Parathyroid adenoma (tissue), 2 donors: Measurements from ENCODE around the gene MYH14.

Experiments
- H2AFZ ChIP-seq: fragments of 300-600 bp; sonication (generic); one replicate; pipeline ENCODE4 v1.7.0; 2017; ENCODE audit warnings: antibody characterized with exemption, mild to moderate bottlenecking
- H3K27ac ChIP-seq: fragments of 300-600 bp; sonication (generic); one replicate; pipeline ENCODE4 v1.7.0; 2017
- H3K27me3 ChIP-seq: fragments of 300-600 bp; sonication (generic); one replicate; pipeline ENCODE4 v1.7.0; 2017; ENCODE audit warnings: low read length; ENCODE audit not compliant: control insufficient read depth, insufficient read depth
- H3K36me3 ChIP-seq: fragments of 300-600 bp; sonication (generic); one replicate; pipeline ENCODE4 v1.7.0; 2017; ENCODE audit warnings: low read length; ENCODE audit not compliant: control insufficient read depth, insufficient read depth
- H3K4me1 ChIP-seq: fragments of 300-600 bp; sonication (generic); one replicate; pipeline ENCODE4 v1.7.0; 2017; ENCODE audit warnings: control low read depth
- H3K4me2 ChIP-seq: fragments of 300-600 bp; sonication (generic); one replicate; pipeline ENCODE4 v1.7.0; 2017; ENCODE audit warnings: low read length
- H3K4me3 ChIP-seq: fragments of 300-600 bp; sonication (generic); one replicate; pipeline ENCODE4 v1.7.0; 2017; ENCODE audit warnings: low read depth, low read length
- H3K79me2 ChIP-seq: fragments of 300-600 bp; sonication (generic); one replicate; pipeline ENCODE4 v1.7.0; 2017; ENCODE audit warnings: control low read depth
- H3K9ac ChIP-seq: fragments of 300-600 bp; sonication (generic); one replicate; pipeline ENCODE4 v1.7.0; 2017; ENCODE audit warnings: mild to moderate bottlenecking
- H3K9me3 ChIP-seq: fragments of 300-600 bp; sonication (generic); one replicate; pipeline ENCODE4 v1.7.0; 2017; ENCODE audit warnings: low read length; ENCODE audit not compliant: control insufficient read depth
- TF ChIP-seq, protein P1 (sequence below): fragments of 300-600 bp; sonication (generic); IDR thresholded peaks from one replicate; pipeline ENCODE4 v1.7.0; 2017; ENCODE audit warnings: antibody characterized with exemption, mild to moderate bottlenecking
- donor health status: primary hyperparathyroidism.

MYH14 gene

DNA sequence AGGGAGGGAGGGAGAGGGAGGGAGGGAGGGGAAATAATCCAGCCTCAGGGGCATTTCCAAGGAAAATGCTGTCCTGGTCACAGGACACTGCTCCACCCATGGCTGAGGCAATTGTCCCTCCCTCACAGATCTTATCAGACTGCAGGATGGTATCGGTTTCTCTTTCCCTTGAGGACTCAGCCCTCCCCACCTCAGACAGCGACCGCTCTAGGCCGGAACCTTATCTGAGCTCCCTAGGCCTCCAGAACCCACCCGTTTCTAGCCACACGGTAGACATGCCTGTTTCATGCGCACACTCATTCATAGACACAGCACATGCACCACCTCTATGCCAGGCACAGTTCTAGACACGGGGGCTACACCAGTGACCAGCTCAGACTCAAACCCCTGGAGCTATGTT is 30.3 kb upstream of the MYH14 start:
- no peaks in the 10 kb centered on the region for H3K27me3 ChIP-seq
- H3K27ac ChIP-seq, result peak overlapping the region; percentile 11
- peak overlapping the region; percentile 16 for H3K4me3 ChIP-seq
- no peaks in the 10 kb centered on the region for H3K9me3 ChIP-seq
- H3K36me3 ChIP-seq, result no peaks in the 10 kb centered on the region
- peak overlapping the region; percentile 65 for H2AFZ ChIP-seq
- H3K4me1 ChIP-seq, result peaks cover 5% of the 10 kb centered on the region
- peak overlapping the region; percentile 67 for H3K4me2 ChIP-seq
- TF ChIP-seq, protein P1, sequence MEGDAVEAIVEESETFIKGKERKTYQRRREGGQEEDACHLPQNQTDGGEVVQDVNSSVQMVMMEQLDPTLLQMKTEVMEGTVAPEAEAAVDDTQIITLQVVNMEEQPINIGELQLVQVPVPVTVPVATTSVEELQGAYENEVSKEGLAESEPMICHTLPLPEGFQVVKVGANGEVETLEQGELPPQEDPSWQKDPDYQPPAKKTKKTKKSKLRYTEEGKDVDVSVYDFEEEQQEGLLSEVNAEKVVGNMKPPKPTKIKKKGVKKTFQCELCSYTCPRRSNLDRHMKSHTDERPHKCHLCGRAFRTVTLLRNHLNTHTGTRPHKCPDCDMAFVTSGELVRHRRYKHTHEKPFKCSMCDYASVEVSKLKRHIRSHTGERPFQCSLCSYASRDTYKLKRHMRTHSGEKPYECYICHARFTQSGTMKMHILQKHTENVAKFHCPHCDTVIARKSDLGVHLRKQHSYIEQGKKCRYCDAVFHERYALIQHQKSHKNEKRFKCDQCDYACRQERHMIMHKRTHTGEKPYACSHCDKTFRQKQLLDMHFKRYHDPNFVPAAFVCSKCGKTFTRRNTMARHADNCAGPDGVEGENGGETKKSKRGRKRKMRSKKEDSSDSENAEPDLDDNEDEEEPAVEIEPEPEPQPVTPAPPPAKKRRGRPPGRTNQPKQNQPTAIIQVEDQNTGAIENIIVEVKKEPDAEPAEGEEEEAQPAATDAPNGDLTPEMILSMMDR, result no peak
- no peak overlapping the region for H3K9ac ChIP-seq
- H3K79me2 ChIP-seq, result no peaks in the 10 kb centered on the region

DNA sequence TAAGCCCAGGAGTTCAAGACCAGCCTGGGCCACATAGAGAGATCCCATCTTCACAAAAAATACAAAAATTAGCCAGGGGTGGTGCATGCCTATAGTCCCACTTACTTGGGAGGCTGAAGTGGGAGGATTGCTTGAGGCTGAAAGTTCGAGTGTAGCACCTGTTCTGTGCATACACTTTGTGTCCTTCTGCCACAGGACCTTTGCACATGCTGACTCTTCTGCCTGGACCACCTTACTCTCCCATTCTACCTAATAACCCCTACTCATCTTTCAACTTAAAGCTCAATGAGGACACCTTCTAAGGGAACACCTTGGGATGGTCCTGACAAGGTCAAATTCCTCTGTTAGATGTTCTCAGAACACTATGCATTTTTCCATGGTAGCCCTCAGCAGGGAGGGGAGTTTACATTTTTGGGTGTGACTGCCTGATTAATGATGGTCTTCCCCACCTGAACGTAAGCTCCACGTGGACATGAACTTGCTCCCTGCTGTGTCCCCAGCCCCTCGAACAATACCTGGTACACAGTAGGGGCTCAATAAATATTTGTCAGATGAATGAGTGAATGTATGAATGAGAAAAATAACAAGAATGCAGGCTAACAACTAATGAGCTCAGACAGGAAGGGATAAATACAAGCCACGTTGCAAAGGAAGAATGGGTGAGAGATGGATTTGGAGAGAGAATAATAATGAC is 29.2 kb upstream of the MYH14 start:
- Histone ChIP-seq H3K79me2 (no peaks in the 10 kb centered on the region), H3K4me3 (no peak overlapping the region), H3K36me3 (no peaks in the 10 kb centered on the region), H2AFZ (no peak overlapping the region), H3K9ac (no peak overlapping the region), H3K27ac (no peak overlapping the region), H3K4me2 (no peak overlapping the region), H3K9me3 (no peaks in the 10 kb centered on the region), H3K27me3 (no peaks in the 10 kb centered on the region), H3K4me1 (peaks cover 5% of the 10 kb centered on the region)
- TF ChIP-seq, protein P1, result no peak

DNA sequence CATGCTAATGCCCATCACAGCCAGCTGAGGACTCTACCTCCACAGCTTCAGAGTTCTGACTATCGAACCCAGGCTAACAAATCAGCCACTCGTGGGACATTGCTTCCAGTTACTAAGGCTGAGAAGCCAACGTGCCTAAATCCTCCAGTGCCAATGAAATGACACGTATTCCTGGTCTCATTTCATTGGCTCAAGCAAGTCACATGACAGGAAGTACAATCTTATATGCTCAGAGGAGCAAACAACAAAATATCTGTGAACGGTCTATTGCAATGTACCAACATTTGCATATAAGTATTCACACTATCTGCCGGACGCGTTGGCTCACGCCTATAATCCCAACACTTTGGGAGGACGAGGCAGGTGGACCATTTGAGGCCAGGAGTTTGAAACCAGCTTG is 27.5 kb upstream of the MYH14 start:
- no peak overlapping the region for H2AFZ ChIP-seq
- no peaks in the 10 kb centered on the region for H3K36me3 ChIP-seq
- no peaks in the 10 kb centered on the region for H3K79me2 ChIP-seq
- H3K4me1 ChIP-seq, result peaks cover 5% of the 10 kb centered on the region
- H3K4me2 ChIP-seq, result no peak overlapping the region
- H3K4me3 ChIP-seq, result no peak overlapping the region
- TF ChIP-seq, protein P1, result no peak
- H3K9me3 ChIP-seq, result no peaks in the 10 kb centered on the region
- H3K9ac ChIP-seq, result no peak overlapping the region
- no peak overlapping the region for H3K27ac ChIP-seq
- H3K27me3 ChIP-seq, result no peaks in the 10 kb centered on the region

DNA sequence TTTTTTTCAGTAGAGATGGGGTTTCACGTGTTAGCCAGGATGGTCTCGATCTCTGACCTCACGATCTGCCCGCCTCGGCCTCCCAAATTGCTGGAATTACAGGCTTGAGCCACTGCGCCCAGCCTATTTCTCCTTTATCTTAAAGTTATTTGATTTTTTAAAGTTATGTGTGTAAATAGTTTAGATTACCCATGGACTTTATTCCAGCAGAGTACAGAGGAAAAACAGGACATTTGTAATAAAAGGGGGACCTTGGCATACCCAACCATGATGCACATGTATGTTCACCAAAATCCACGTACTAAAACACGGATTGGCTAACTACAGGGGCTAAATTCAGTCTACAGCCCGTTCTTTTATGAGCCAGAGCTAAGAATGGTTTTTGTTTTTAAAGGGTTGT is 26.6 kb upstream of the MYH14 start:
- Histone ChIP-seq H3K9me3 (no peaks in the 10 kb centered on the region), H2AFZ (no peak overlapping the region), H3K4me2 (no peak overlapping the region), H3K36me3 (no peaks in the 10 kb centered on the region), H3K27ac (no peak overlapping the region), H3K79me2 (no peaks in the 10 kb centered on the region), H3K4me3 (no peak overlapping the region), H3K4me1 (peaks cover 5% of the 10 kb centered on the region), H3K9ac (no peak overlapping the region), H3K27me3 (no peaks in the 10 kb centered on the region)
- TF ChIP-seq, protein P1, result no peak

DNA sequence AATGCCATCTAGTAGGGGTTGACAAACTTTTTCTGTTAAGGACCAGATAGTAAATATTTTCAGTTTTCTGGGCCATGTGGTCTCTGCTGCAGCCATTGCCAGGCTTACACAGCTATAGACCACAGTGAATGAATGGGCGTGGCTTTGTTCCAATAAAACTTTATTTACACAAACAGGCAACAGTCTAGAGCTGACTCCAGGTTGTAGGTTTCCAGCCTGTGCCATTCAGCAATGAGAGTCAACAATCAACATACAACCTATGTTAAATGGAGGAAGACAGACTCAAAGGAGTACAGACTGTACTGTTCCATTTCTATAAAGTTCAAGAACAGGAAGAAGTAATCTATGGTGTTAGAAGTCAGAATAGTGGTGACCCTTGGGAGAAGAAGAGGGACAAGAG is 25.1 kb upstream of the MYH14 start:
- no peak overlapping the region for H3K4me2 ChIP-seq
- no peaks in the 10 kb centered on the region for H3K36me3 ChIP-seq
- no peaks in the 10 kb centered on the region for H3K79me2 ChIP-seq
- H3K9ac ChIP-seq, result no peak overlapping the region
- H3K27me3 ChIP-seq, result no peaks in the 10 kb centered on the region
- H3K9me3 ChIP-seq, result no peaks in the 10 kb centered on the region
- H3K4me3 ChIP-seq, result no peak overlapping the region
- no peak overlapping the region for H3K27ac ChIP-seq
- peaks cover under 1% of the 10 kb centered on the region for H3K4me1 ChIP-seq
- no peak overlapping the region for H2AFZ ChIP-seq
- TF ChIP-seq, protein P1, result no peak
